GM12878 (cell line): ENCODE measurements around the gene SRD5A1. TPM values are rescaled to one million over a fixed set of nuclear protein-coding genes. Genes with fewer than 3 reads are reported as not detected.

Experiments
- ATAC-seq: fragments of 200-7000 bp; cut with Tn5 transposase; 3 replicates; pipeline ENCODE4 v1.9.1; 2020; ENCODE audit warnings: mild to moderate bottlenecking, moderate library complexity
- BruUV-seq: library from RNA; stranded (reverse); fragments of 400-500 nt; replicated peaks from 2 replicates; lab custom pipeline; 2021; lab: Mats Ljungman, UMichigan
- CTCF ChIA-PET: fragments of 300-600 bp; sonication (Branson Sonifier 250); formaldehyde crosslinking; extraction: SDS; loops from one replicate; lab custom pipeline; 2021; ENCODE audit warnings: inconsistent platforms; lab: Yijun Ruan, JAX
- POLR2A ChIA-PET: fragments of 350-600 bp; formaldehyde crosslinking; extraction: SDS; loops from one replicate; lab custom pipeline; 2021; ENCODE audit warnings: inconsistent platforms; lab: Charles Lee
- RAD21 ChIA-PET: fragments of 300-600 bp; sonication (Branson Sonifier 250); formaldehyde crosslinking; loops from one replicate; lab custom pipeline; 2023; ENCODE audit warnings: antibody characterized with exemption; ENCODE audit not compliant: unreplicated experiment; lab: Charles Lee
- SMC1A ChIA-PET: fragments of 300-600 bp; sonication (Branson Sonifier 250); formaldehyde crosslinking; loops from one replicate; lab custom pipeline; 2023; ENCODE audit not compliant: unreplicated experiment, uncharacterized antibody; lab: Charles Lee
- DNase-seq: peaks from one replicate; pipeline ENCODE4 v3.0.0-alpha.2; 2011; ENCODE audit warnings: low read depth, low spot score
- FAIRE-seq: peaks from 3 replicates; lab custom pipeline; 2011; peaks lifted over from hg19 to GRCh38; lab: Jason Lieb, UNC
- H2AFZ ChIP-seq: 2 replicates; pipeline ENCODE4 v1.6.0; 2011; ENCODE audit warnings: low read depth, low read length, control low read depth; ENCODE audit not compliant: control insufficient read depth
- H3K27ac ChIP-seq: 2 replicates; pipeline ENCODE4 v1.5.1; 2011; ENCODE audit warnings: control low read depth; ENCODE audit not compliant: control insufficient read depth, insufficient read depth
- H3K27me3 ChIP-seq, 2 experiments: replicated peaks in 1 of 2; 2 replicates each; pipeline versions ENCODE4 v1.6.0 to v1.6.1; 2011; ENCODE audit warnings: low read length in 1 of 2; ENCODE audit not compliant: control insufficient read depth in 2 of 2, insufficient read depth in 2 of 2
- H3K36me3 ChIP-seq, 2 experiments: 2 replicates each; pipeline ENCODE4 v1.5.1; 2011; ENCODE audit warnings: low read length in 1 of 2; ENCODE audit not compliant: control insufficient read depth in 2 of 2, insufficient read depth in 2 of 2
- H3K4me1 ChIP-seq: 2 replicates; pipeline ENCODE4 v1.6.1; 2011; ENCODE audit warnings: mild to moderate bottlenecking, low read length, moderate library complexity, mixed read lengths; ENCODE audit not compliant: control insufficient read depth, insufficient read depth
- H3K4me2 ChIP-seq: 2 replicates; pipeline ENCODE4 v1.6.0; 2011; ENCODE audit warnings: control low read depth; ENCODE audit not compliant: control insufficient read depth, insufficient read depth
- H3K4me3 ChIP-seq: fragments of 200-600 bp; sonication (generic); 2 replicates; pipeline ENCODE4 v1.5.1; 2016
- H3K79me2 ChIP-seq: 2 replicates; pipeline ENCODE4 v1.6.0; 2011; ENCODE audit warnings: low read length; ENCODE audit not compliant: control insufficient read depth, insufficient read depth
- H3K9ac ChIP-seq: 2 replicates; pipeline ENCODE4 v1.8.0; 2011; ENCODE audit warnings: low read length, control low read depth, mixed read lengths; ENCODE audit not compliant: control insufficient read depth, insufficient read depth
- H3K9me3 ChIP-seq: replicated peaks from 3 replicates; pipeline ENCODE4 v1.5.1; 2011; ENCODE audit warnings: mild to moderate bottlenecking, low read length; ENCODE audit not compliant: control insufficient read depth, insufficient read depth
- H4K20me1 ChIP-seq: 2 replicates; pipeline ENCODE4 v1.6.0; 2011; ENCODE audit not compliant: control insufficient read depth, insufficient read depth
- ASH2L ChIP-seq: fragments of 300-600, 200-600 bp; sonication (generic); IDR thresholded peaks from 2 replicates; pipeline ENCODE4 v1.6.1; 2017; ENCODE audit warnings: low read depth, mild to moderate bottlenecking, borderline replicate concordance
- CHD4 ChIP-seq: fragments of 200-600 bp; sonication (generic); IDR thresholded peaks from 2 replicates; pipeline ENCODE4 v1.6.1; 2016; ENCODE audit warnings: mild to moderate bottlenecking
- CREM ChIP-seq: IDR thresholded peaks from 2 replicates; pipeline ENCODE4 v1.6.1; 2014; ENCODE audit warnings: antibody characterized with exemption, low read depth
- KLF5 ChIP-seq: fragments of 450-650 bp; IDR thresholded peaks from 2 replicates; pipeline ENCODE4 v1.6.1; 2014; ENCODE audit warnings: mild to moderate bottlenecking; ENCODE audit not compliant: partially characterized antibody
- MTA3 ChIP-seq: IDR thresholded peaks from 2 replicates; pipeline ENCODE4 v1.6.1; 2012; ENCODE audit warnings: low read length, inconsistent platforms, borderline replicate concordance
- NFXL1 ChIP-seq: fragments of 450-650 bp; IDR thresholded peaks from 2 replicates; pipeline ENCODE4 v1.6.1; 2017; ENCODE audit warnings: antibody characterized with exemption, mild to moderate bottlenecking, borderline replicate concordance
- NFYB ChIP-seq: IDR thresholded peaks from 2 replicates; pipeline ENCODE4 v1.6.1; 2011; ENCODE audit warnings: low read depth, mild to moderate bottlenecking, low read length, improper control_type of control experiment, moderate library complexity; ENCODE audit not compliant: insufficient read depth
- NRF1 ChIP-seq: conservative IDR thresholded peaks from 2 replicates; pipeline ENCODE4 v1.6.1; 2011; ENCODE audit warnings: mild to moderate bottlenecking, low read depth, low read length, improper control_type of control experiment
- PML ChIP-seq: IDR thresholded peaks from 2 replicates; pipeline ENCODE4 v1.6.1; 2012; ENCODE audit warnings: low read length, inconsistent platforms
- SMARCA5 ChIP-seq: fragments of 450-650 bp; IDR thresholded peaks from 2 replicates; pipeline ENCODE4 v1.6.1; 2017; ENCODE audit warnings: mild to moderate bottlenecking
- SMC3 ChIP-seq: IDR thresholded peaks from 2 replicates; pipeline ENCODE4 v1.6.1; 2011; ENCODE audit warnings: low read length, improper control_type of control experiment, borderline replicate concordance
- SREBF1 ChIP-seq: IDR thresholded peaks from 2 replicates; pipeline ENCODE4 v1.6.1; 2012; ENCODE audit warnings: mild to moderate bottlenecking, low read length
- ZNF274 ChIP-seq: IDR thresholded peaks from one replicate; pipeline ENCODE4 v1.8.0; 2011; ENCODE audit not compliant: insufficient read length, insufficient read depth
- WGBS: methylation state at CpG from one replicate; pipeline ENCODE4 v1.1.6; 2016; ENCODE audit warnings: low lambda C conversion rate; ENCODE audit not compliant: insufficient replicate concordance, insufficient coverage; ENCODE audit errors: missing lambda C conversion rate; 5-methylcytosine and 5-hydroxymethylcytosine counted together
- in situ Hi-C: fragments of 300-500 bp; cut with MboI; formaldehyde crosslinking; loops from 9 replicates; pipeline ENCODE4 v1.14.3; 2018; ENCODE audit warnings: mixed read lengths
- intact Hi-C: fragments of 100-400 bp; cut with micrococcal nuclease; formaldehyde crosslinking; loops from one replicate; pipeline ENCODE4 v1.14.2; 2022; ENCODE audit not compliant: unreplicated experiment
- polyA plus RNA-seq, 11 experiments: library from polyadenylated mRNA; depleted of rRNA in 4 of 11; unstranded in 6 of 11; stranded (reverse) in 5 of 11; fragments of >200 nt; fragmentation: Nextera tagmentation in 4 of 11; fragmentation: Illumina TruSeq in 1 of 11; extraction: Ambion mirVana in 4 of 11; extraction: Trizol in 1 of 11; gene quantifications; 1 replicate in 1 of 11; 2 replicates in 10 of 11; pipeline versions ENCODE4 v1.2.1 to v1.2.3, GENCODE V29; 2011 to 2016; ENCODE audit warnings: inconsistent platforms in 2 of 11, missing spikeins in 2 of 11, low read depth in 1 of 11
- total RNA-seq, 4 experiments: library from RNA; depleted of rRNA in 3 of 4; stranded (reverse); fragments of >200 nt in 3 of 4; fragmentation: Illumina TruSeq in 1 of 4; extraction: Trizol in 1 of 4; gene quantifications; 2 replicates each; pipeline versions ENCODE4 v1.2.1 to v1.2.3, GENCODE V29; 2013 to 2021
- TF ChIP-seq, protein P1 (sequence below), 3 experiments: IDR thresholded peaks in 2 of 3; conservative IDR thresholded peaks in 1 of 3; 2 replicates each; pipeline ENCODE4 v1.5.1; 2011; ENCODE audit warnings: low read depth in 3 of 3, low read length in 3 of 3, mild to moderate bottlenecking in 3 of 3, control low read depth in 2 of 3, moderate library complexity in 2 of 3, inconsistent platforms in 1 of 3, mixed read lengths in 1 of 3; ENCODE audit not compliant: control insufficient read depth in 2 of 3, insufficient read depth in 1 of 3; ENCODE audit errors: extremely low read depth in 1 of 3

The SRD5A1 gene
- total and polyA plus RNA-seq, 10 of the 15 experiments (the other 5 are each of a cell fraction or from before 2014, with no cell fraction given), result 0.76 to 20.1 (median 12.3) TPM

DNA sequence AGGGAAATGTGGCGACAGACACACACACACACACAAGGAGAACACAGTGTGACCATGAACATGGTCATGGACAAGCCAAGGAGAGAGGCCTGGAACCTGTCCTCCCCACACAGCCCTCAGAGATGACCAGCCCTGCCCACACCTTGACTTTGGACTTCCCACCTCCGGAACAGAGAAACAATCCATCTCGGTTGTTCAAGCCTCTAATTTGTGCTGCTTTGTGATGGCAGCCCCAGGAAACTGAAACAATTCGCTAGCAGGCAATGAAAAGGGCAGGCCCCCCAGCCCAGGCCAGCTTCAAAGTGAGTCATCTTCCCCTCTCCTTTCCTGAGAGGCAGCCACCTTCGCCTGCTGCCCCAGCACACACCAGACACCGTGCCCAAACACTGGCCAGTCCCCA is 48.1 kb upstream of the SRD5A1 start:
- no peak for TF ChIP-seq NFXL1
- TF ChIP-seq SREBF1, result no peak
- TF ChIP-seq KLF5, result no peak
- no peak for TF ChIP-seq CHD4
- TF ChIP-seq PML, result no peak
- TF ChIP-seq NRF1, result no peak
- TF ChIP-seq MTA3, result no peak
- TF ChIP-seq CREM, result no peak
- TF ChIP-seq, protein P1, sequence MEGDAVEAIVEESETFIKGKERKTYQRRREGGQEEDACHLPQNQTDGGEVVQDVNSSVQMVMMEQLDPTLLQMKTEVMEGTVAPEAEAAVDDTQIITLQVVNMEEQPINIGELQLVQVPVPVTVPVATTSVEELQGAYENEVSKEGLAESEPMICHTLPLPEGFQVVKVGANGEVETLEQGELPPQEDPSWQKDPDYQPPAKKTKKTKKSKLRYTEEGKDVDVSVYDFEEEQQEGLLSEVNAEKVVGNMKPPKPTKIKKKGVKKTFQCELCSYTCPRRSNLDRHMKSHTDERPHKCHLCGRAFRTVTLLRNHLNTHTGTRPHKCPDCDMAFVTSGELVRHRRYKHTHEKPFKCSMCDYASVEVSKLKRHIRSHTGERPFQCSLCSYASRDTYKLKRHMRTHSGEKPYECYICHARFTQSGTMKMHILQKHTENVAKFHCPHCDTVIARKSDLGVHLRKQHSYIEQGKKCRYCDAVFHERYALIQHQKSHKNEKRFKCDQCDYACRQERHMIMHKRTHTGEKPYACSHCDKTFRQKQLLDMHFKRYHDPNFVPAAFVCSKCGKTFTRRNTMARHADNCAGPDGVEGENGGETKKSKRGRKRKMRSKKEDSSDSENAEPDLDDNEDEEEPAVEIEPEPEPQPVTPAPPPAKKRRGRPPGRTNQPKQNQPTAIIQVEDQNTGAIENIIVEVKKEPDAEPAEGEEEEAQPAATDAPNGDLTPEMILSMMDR (IDR thresholded peaks at IDR 0.05 in 2 of 3, conservative IDR thresholded peaks at IDR 0.05 in 1 of 3; ENCODE audit: control insufficient read depth in 2 of 3, extremely low read depth in 1 of 3, insufficient read depth in 1 of 3, low read depth in 3 of 3, low read length in 3 of 3), result no peak
- no peak for TF ChIP-seq ZNF274
- TF ChIP-seq SMARCA5, result no peak
- TF ChIP-seq ASH2L, result no peak
- no peak for TF ChIP-seq SMC3
- no peak for TF ChIP-seq NFYB
- no peaks in the 10 kb centered on the region for H3K79me2 ChIP-seq
- ChIA-PET POLR2A (interaction anchor here (0.5 kb wide), 1 partner anchor 305 kb away, joined by 3 read pairs; no protein-coding TSS in a partner anchor), RAD21 (no interaction called here), CTCF (interaction anchor here (1.4 kb wide), 1 partner anchor 160 kb away, joined by 5 read pairs; no protein-coding TSS in a partner anchor), SMC1A (no interaction called here)
- intact Hi-C loops (loop anchor here (10.0 kb wide), 1 partner anchor 250 kb away; no protein-coding TSS in a partner anchor), in situ Hi-C loops (loop anchor here (25.0 kb wide), 1 partner anchor 1098 kb away; no protein-coding TSS in a partner anchor)
- H3K27ac ChIP-seq, result no peak overlapping the region
- ATAC-seq (no peak; the same call in 2 of the 3 replicates), DNase-seq (no peak), FAIRE-seq (no peak)
- no peaks in the 10 kb centered on the region for H4K20me1 ChIP-seq
- H3K4me2 ChIP-seq, result no peak overlapping the region
- H3K36me3 ChIP-seq, result no peaks in the 10 kb centered on the region
- no peak overlapping the region for H3K4me3 ChIP-seq
- no peak overlapping the region for H3K9ac ChIP-seq
- no peak overlapping the region for H2AFZ ChIP-seq
- BruUV-seq, result no TSS peak
- no peaks in the 10 kb centered on the region for H3K9me3 ChIP-seq
- 22% methylated on average over 6 of the region's 6 CpGs for WGBS
- peaks cover 1 to 4% of the 10 kb centered on the region in 2 experiments; a peak in 2 of 4 replicates for H3K27me3 ChIP-seq
- no peaks in the 10 kb centered on the region for H3K4me1 ChIP-seq
